IPS-NIHi11 (cell line): ENCODE data around the gene ITSN1.
"Not testable (repeated sequence)": the region's sequence is repeated elsewhere in the genome, so short reads cannot be mapped to it uniquely, and the experiment has no call there.

ENCODE experiments used
- DNase-seq: peaks from one replicate; pipeline ENCODE4 v3.0.0; 2012; ENCODE audit warnings: mixed read lengths, low spot score

ITSN1 gene

GRCh38 chr21:33770542-33770941, 128.2 kb downstream of the ITSN1 start:
- no peak for DNase-seq

DNA sequence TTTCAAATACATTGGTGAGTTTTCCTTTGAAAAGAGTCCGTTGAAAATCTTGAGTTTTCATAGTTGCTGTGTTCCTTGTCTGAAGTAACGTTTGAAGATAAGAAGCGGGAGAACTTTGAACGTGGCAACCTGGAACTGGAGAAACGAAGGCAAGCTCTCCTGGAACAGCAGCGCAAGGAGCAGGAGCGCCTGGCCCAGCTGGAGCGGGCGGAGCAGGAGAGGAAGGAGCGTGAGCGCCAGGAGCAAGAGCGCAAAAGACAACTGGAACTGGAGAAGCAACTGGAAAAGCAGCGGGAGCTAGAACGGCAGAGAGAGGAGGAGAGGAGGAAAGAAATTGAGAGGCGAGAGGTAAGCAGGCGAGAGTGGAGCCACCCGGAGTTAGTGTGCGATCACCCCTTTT, 129.7 kb downstream of the ITSN1 start:
- no peak for DNase-seq

- DNase-seq = no peak
These were observed 132.2 kb downstream of the ITSN1 start for GRCh38 chr21:33774551-33774950.

GRCh38 chr21:33775100-33775828, 133.0 kb downstream of the ITSN1 start:
- DNase-seq = no peak

DNA sequence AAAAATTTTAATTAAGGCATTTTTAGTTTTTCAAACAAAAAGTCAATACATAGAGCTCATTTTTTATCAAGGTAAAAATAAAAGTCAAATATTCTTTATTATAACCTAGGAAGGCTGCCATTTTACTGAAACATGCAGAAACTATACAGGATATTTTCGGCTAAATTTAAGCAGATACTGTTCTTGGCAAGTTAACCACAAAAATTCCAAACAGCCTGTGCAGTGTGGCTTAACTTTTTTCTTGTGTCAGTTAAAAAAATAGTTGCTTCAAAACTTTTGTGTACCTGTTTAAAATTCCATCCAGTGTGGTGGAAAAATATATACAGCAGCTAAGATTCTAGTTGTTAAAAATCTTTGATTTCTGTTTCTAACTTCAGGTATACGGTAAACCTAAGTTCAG, 138.3 kb downstream of the ITSN1 start:
- no peak for DNase-seq

DNA sequence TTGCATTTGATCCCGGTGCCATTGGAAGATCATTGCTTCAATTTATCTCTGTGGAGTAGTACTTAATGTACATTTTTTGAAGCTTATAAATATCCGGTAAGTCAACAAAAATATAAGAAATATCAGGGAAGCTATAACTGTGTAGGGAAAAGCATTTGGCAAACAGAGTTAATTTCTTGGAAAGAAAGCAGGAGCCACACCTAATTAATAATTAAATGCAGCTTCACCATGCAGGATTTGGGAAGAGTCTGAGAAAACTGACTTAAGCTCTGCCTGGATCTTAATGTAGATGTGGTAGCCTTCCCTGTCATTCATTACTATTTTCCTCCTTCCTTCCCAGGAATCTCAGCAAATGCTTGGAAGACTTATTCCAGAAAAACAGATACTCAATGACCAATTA, 138.8 kb downstream of the ITSN1 start:
- DNase-seq = no peak

- no peak for DNase-seq
These were observed 141.1 kb downstream of the ITSN1 start for GRCh38 chr21:33783187-33783979.

GRCh38 chr21:33787431-33787830, 145.1 kb downstream of the ITSN1 start:
- DNase-seq = no peak

DNA sequence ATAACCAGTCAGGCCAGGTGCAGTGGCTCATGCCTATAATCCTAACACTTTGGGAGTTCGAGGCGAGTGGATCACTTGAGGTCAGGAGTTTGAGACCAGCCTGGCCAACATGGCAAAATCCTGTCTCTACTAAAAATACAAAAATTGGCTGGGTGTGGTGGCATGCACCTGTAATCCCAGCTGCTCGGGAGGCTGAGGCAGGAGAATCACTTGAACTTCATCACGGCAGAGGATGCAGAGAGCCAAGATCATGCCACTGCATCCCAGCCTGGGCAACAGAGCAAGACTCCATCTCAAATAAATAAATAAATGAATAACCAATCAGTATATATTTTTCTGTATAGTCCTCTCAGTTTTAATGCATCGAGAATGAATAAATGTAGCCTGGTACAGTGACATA, 146.1 kb downstream of the ITSN1 start:
- DNase-seq = not testable (repeated sequence)

DNA sequence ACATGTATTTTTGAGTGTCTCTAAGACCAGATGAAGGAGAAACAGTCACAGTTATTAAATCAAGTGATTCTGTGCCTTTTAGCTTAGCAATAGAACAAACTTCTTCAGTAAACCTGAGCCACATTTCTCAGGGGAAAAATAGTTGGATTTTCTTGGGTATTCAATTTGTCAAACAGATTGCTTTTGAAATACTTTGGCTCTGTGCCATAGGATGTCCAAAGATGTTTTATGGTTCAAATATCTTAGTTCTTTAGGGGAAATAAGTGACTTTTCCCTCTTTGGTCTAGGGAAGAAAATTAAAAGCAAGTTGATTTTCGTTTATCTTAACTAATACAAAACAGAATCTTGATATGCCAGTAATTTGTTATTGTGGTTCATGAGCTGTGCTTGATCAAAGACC, 147.4 kb downstream of the ITSN1 start:
- no peak for DNase-seq

DNA sequence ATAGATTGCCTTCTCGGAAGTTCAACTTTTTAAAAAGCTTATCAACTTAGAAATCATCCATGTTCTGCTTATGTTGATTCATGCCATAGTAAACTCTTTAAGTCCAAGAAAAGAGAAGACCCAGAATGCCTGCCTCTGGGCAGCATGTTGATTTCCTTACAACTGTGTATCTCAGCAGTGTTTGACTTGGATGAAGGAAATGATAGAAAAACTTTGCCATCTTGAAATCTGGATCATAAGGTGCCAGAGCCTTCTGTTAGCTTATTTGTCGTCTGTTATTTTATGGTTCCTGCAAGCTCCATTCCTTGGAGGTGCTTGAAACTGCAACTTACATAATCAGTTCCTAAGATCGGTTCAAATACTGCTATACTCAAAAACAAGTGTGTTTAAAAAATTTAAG, 148.8 kb downstream of the ITSN1 start:
- DNase-seq = no peak

- DNase-seq = peak; percentile 27
These were observed 152.3 kb downstream of the ITSN1 start for GRCh38 chr21:33794596-33794995.

- DNase-seq = no peak
These were observed 155.3 kb downstream of the ITSN1 start for GRCh38 chr21:33797565-33797964.

GRCh38 chr21:33799378-33800090, 157.2 kb downstream of the ITSN1 start:
- DNase-seq = no peak

DNA sequence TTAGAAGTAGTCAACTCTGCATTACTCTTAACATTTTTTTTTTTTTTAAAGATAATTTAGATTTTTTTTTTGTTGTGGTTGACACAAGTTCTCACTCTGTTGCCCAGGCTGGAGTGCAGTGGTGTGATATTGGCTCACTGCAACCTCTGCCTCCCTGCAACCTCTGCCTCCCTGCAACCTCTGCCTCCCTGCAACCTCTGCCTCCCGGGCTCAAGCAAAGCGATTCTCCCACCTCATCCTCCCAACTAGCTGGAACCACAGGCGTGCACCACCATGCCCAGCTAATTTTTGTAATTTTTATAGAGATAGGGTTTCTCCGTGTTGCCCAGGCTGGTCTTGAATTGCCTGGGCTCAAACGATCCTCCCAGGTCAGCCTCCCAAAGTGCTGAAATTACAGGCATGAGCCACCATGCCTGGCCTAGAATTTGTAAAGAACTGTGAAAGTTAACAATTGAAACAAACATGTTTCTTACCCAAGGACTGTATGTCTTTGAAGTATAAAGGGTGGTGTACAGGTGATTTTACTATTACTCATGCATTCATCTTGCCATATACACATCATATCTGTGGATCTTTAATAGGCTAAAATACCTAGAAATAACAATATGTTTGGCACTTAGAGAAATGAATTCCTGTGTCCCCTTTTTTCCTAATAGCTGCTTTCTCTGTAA, 158.6 kb downstream of the ITSN1 start:
- DNase-seq = no peak

GRCh38 chr21:33801424-33802405, 159.4 kb downstream of the ITSN1 start:
- DNase-seq = peak; percentile 53

GRCh38 chr21:33802481-33802880, 160.2 kb downstream of the ITSN1 start:
- DNase-seq = no peak

GRCh38 chr21:33808715-33809367, 166.5 kb downstream of the ITSN1 start:
- DNase-seq = no peak

- DNase-seq = no peak
These were observed 168.5 kb downstream of the ITSN1 start for GRCh38 chr21:33810766-33811165.

DNA sequence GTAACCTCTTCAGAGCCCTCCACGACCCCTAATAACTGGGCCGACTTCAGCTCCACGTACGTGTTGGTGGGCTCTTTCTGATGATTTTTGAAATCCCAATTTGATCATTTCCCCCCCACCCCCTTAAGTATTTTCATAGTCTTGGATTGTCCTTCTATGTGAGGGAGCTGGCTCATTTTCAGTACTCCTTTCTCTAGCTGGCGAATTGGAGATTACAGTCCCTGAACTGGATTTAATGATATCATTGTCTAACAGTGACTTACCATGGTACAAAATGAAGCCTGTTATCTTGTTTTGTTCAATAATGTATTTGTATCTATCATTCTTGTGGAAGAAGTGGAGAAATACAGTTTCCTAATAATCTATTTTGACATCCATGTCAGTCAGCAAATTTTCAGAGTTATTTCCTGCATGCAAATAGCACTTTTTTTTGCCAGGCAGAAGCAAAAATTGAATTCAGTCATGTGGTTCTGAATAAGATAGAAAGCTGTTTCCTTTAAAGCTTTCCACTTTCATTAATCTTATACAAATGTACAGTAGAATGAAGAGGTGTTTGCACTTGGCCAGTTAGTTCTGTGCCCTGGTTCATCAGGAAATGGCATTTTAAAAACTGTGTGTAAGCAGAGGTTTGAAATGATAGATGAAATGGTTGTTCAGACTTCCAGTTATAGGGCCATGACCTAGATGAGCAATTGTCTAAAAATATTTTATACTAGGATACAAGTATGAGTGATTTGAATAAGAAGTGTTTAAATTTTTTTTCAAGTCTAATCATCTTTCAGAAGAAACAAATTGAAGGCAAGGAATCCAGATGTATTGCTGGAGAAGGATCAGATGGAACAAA, 169.1 kb downstream of the ITSN1 start:
- DNase-seq = no peak
